Measurements from ENCODE around the gene HCRTR1.

- no peak for TF ChIP-seq RCOR1 (IDR thresholded peaks at IDR 0.05; ENCODE audit: low read length)
- TF ChIP-seq TAF1 (IDR thresholded peaks at IDR 0.05; ENCODE audit: borderline replicate concordance, low read depth, low read length): no peak
- TF ChIP-seq, protein P1, sequence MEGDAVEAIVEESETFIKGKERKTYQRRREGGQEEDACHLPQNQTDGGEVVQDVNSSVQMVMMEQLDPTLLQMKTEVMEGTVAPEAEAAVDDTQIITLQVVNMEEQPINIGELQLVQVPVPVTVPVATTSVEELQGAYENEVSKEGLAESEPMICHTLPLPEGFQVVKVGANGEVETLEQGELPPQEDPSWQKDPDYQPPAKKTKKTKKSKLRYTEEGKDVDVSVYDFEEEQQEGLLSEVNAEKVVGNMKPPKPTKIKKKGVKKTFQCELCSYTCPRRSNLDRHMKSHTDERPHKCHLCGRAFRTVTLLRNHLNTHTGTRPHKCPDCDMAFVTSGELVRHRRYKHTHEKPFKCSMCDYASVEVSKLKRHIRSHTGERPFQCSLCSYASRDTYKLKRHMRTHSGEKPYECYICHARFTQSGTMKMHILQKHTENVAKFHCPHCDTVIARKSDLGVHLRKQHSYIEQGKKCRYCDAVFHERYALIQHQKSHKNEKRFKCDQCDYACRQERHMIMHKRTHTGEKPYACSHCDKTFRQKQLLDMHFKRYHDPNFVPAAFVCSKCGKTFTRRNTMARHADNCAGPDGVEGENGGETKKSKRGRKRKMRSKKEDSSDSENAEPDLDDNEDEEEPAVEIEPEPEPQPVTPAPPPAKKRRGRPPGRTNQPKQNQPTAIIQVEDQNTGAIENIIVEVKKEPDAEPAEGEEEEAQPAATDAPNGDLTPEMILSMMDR (IDR thresholded peaks at IDR 0.05): no peak
- no peak for TF ChIP-seq GATA2 (CRISPR knock-in tag; IDR thresholded peaks at IDR 0.05)
- TF ChIP-seq, protein P2, sequence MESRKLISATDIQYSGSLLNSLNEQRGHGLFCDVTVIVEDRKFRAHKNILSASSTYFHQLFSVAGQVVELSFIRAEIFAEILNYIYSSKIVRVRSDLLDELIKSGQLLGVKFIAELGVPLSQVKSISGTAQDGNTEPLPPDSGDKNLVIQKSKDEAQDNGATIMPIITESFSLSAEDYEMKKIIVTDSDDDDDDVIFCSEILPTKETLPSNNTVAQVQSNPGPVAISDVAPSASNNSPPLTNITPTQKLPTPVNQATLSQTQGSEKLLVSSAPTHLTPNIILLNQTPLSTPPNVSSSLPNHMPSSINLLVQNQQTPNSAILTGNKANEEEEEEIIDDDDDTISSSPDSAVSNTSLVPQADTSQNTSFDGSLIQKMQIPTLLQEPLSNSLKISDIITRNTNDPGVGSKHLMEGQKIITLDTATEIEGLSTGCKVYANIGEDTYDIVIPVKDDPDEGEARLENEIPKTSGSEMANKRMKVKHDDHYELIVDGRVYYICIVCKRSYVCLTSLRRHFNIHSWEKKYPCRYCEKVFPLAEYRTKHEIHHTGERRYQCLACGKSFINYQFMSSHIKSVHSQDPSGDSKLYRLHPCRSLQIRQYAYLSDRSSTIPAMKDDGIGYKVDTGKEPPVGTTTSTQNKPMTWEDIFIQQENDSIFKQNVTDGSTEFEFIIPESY (IDR thresholded peaks at IDR 0.05; ENCODE audit: borderline replicate concordance, low read depth): no peak
- TF ChIP-seq SMC3 (IDR thresholded peaks at IDR 0.05; ENCODE audit: low read depth, low read length): no peak
- no peak for TF ChIP-seq NFIC (IDR thresholded peaks at IDR 0.05; ENCODE audit: borderline replicate concordance)
- TF ChIP-seq EP300 (IDR thresholded peaks at IDR 0.05; ENCODE audit: borderline replicate concordance in 1 of 2, low read depth in 1 of 2, low read length in 1 of 2): no peak
- no peak for TF ChIP-seq FOXM1 (IDR thresholded peaks at IDR 0.05; ENCODE audit: low read depth)
- TF ChIP-seq JUND (IDR thresholded peaks at IDR 0.05): no peak
- TF ChIP-seq POLR2AphosphoS5 (IDR thresholded peaks at IDR 0.05; ENCODE audit: low read depth, low read length): no peak
- TF ChIP-seq SIN3A (IDR thresholded peaks at IDR 0.05; ENCODE audit: borderline replicate concordance, low read depth, low read length): no peak
- no peak for TF ChIP-seq RXRA (IDR thresholded peaks at IDR 0.05; ENCODE audit: borderline replicate concordance, low read depth)
- no peak for TF ChIP-seq RAD21 (IDR thresholded peaks at IDR 0.05; ENCODE audit: low read length)
These were observed 47.8 kb upstream of the HCRTR1 start for GRCh38 chr1:31569596-31570173.
